HL-60 (cell line): Measurements from ENCODE around the gene MFAP3.

Experiments used
- CTCF ChIP-seq: IDR thresholded peaks from one replicate; pipeline ENCODE4 v1.5.1; 2011; ENCODE audit warnings: low read length, control low read depth, inconsistent platforms; ENCODE audit not compliant: insufficient read depth
- GABPA ChIP-seq: IDR thresholded peaks from 2 replicates; pipeline ENCODE4 v1.6.1; 2012; ENCODE audit warnings: low read depth
- POLR2AphosphoS5 ChIP-seq: IDR thresholded peaks from 2 replicates; pipeline ENCODE4 v1.6.1; 2012; ENCODE audit warnings: low read depth
- REST ChIP-seq: IDR thresholded peaks from 2 replicates; pipeline ENCODE4 v1.6.1; 2012; ENCODE audit warnings: low read depth; ENCODE audit not compliant: insufficient replicate concordance
- SPI1 ChIP-seq: IDR thresholded peaks from 2 replicates; pipeline ENCODE4 v1.6.1; 2012; ENCODE audit warnings: low read depth, mild to moderate bottlenecking, borderline replicate concordance

GRCh38 chr5:154090656-154091055 lies 51.9 kb downstream of the MFAP3 start:
- TF ChIP-seq CTCF (no peak), POLR2AphosphoS5 (no peak), REST (no peak), GABPA (no peak), SPI1 (no peak)
